LNCaP clone FGC (cell line): ENCODE data around the gene RNF14.

ENCODE experiments used
- DNase-seq: peaks from one replicate; pipeline ENCODE4 v3.0.0-alpha.2; 2011; ENCODE audit warnings: low read depth
- H3K4me3 ChIP-seq: 2 replicates; pipeline ENCODE4 v1.5.1; 2011; ENCODE audit warnings: mild to moderate bottlenecking, low read depth, low read length, control low read depth
- TF ChIP-seq, protein P1 (sequence below): IDR thresholded peaks from 2 replicates; pipeline ENCODE4 v1.5.1; 2012; ENCODE audit warnings: mild to moderate bottlenecking; ENCODE audit not compliant: control insufficient read depth, insufficient read depth; ENCODE audit errors: extremely low read depth

The RNF14 gene

DNA sequence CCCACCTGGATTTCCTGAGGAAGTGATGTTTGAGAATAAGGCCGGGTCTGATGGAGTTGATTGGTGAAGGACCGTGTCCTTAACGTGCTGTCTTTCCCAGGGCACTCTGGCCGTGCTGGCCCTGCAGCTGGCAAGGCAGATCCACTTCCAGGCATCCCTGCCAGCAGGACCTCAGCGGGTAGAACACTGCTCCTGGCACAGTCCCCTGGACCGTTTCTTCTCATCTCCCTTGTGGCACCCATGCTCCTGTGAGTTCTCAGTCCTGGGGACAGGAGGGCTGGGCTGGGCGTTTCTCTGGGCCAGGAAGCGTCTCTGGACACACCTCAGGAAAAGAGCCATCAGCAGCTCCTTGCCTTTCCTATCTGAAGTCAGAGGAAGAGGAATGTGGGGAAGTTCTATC lies 40.9 kb upstream of the RNF14 start:
- TF ChIP-seq, protein P1, sequence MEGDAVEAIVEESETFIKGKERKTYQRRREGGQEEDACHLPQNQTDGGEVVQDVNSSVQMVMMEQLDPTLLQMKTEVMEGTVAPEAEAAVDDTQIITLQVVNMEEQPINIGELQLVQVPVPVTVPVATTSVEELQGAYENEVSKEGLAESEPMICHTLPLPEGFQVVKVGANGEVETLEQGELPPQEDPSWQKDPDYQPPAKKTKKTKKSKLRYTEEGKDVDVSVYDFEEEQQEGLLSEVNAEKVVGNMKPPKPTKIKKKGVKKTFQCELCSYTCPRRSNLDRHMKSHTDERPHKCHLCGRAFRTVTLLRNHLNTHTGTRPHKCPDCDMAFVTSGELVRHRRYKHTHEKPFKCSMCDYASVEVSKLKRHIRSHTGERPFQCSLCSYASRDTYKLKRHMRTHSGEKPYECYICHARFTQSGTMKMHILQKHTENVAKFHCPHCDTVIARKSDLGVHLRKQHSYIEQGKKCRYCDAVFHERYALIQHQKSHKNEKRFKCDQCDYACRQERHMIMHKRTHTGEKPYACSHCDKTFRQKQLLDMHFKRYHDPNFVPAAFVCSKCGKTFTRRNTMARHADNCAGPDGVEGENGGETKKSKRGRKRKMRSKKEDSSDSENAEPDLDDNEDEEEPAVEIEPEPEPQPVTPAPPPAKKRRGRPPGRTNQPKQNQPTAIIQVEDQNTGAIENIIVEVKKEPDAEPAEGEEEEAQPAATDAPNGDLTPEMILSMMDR = no peak
- no peak overlapping the region for H3K4me3 ChIP-seq
- no peak for DNase-seq

DNA sequence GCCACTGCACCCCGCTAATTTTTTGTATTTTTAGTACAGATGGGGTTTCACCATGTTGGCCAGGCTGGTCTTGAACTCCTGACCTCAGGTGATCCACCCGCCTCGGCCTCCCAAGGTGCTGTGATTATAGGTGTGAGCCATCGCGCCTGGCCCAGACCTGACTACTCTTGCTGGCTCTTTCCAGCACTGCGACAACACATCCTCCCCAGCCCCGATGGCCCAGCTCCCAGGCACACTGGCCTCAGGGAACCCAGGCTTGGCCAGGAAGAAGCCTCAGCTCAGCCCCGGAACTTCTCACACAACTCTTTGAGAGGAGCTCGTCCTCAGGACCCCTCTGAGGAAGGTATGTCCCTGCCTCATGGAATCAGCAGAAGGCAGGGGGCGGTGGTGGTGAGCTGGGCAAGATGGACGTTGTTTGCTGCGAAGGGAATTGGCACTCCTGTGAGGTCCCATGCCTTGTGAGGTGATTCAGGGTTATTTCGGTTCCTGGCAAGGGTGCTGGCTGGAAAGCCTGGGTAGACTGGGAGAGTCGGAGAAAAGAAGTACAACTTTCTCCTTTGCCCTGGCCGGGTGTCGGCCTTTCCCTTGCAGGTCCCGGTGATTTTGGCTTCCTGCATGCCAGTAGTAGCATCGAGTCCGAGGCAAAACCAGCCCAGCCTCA lies 39.4 kb upstream of the RNF14 start:
- TF ChIP-seq, protein P1 = no peak
- no peak for DNase-seq
- H3K4me3 ChIP-seq = no peak overlapping the region

DNA sequence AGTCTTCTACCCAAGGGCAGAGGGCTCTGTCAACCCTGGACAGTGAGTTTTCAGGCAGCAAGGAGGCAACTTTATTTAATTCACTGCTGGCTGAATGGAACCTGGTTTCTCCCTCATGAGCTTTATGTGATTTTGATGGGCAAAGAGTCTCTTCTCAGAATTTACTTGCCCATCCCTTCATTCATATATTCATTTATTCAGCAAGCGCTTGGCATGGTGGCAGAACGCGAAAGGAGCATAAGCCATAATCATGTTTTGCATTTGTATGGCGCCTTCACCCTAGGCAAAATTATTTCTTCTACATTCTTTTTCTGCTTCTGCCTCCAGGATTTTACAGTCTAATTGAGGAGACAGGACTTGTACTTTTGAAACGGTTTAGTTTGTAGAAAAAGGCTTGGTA lies 37.2 kb upstream of the RNF14 start:
- TF ChIP-seq, protein P1 = no peak
- H3K4me3 ChIP-seq = no peak overlapping the region
- no peak for DNase-seq

DNA sequence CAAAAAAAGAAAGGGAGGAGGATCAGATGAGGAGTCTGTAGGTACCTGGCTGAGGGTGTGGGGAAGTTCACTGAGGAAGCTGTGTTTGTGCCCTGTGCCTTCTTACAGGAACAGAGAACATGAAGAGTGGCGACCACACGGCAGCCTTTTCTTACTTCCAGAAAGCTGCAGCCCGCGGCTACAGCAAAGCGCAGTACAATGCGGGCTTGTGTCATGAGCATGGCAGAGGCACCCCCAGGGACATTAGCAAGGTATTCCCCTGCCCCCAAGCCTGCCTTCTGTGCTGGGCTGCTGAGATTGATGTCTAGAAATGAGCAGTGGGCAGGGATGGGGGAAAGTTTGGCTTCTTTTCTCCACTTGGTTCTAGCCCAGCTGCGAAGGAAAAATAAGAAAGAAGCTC lies 35.8 kb upstream of the RNF14 start:
- TF ChIP-seq, protein P1 = no peak
- DNase-seq = no peak
- H3K4me3 ChIP-seq = no peak overlapping the region

DNA sequence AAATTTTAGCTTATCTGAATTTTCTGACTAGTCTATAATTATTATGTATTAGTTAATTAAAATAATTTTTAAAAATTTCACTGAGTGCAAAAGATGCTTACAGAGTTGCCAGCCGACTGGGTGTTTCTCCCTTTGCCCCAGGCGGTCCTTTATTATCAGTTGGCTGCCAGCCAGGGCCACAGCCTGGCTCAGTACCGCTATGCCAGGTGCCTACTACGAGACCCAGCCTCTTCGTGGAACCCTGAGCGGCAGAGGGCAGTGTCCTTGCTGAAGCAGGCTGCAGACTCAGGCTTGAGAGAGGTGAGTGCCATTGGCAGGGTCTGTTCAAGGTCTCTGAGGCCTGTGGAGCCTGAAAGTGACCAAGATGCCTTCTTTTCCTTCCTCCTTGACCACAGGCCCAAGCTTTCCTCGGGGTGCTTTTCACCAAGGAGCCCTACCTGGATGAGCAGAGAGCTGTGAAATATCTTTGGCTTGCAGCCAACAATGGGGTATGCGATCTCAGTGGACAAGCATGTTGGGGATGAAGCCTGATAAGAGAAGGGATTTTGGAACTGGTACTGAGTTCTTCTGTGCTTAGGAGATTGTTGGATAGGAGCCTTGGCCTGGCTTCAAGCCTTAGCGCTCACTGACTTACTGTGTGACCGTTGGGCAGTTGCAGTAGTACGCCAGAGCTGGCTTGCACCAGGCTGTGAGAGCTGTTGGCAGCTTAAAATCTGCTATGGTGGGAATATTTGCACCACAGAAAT lies 34.6 kb upstream of the RNF14 start:
- no peak for DNase-seq
- no peak overlapping the region for H3K4me3 ChIP-seq
- TF ChIP-seq, protein P1 = no peak

DNA sequence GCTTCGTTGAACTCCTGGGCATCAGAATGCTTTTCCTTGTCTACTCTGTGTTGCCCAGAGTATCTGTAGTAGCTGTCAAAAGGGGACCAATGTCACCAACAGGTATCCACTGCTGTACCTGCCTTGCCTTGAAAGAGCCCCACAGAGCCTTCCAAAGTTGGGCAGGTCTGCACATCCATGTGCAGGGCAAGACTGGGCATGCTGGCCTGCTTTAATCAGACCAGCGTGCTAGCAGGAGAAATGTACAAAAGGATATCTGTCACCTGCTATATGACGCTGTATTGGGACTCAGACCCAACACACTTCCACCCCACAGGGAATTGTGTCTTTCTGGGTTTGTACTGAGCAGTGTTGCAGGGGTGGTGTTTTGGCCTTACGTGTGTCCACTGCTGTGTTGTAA lies 33.4 kb upstream of the RNF14 start:
- DNase-seq = no peak
- H3K4me3 ChIP-seq = no peak overlapping the region
- TF ChIP-seq, protein P1 = no peak

DNA sequence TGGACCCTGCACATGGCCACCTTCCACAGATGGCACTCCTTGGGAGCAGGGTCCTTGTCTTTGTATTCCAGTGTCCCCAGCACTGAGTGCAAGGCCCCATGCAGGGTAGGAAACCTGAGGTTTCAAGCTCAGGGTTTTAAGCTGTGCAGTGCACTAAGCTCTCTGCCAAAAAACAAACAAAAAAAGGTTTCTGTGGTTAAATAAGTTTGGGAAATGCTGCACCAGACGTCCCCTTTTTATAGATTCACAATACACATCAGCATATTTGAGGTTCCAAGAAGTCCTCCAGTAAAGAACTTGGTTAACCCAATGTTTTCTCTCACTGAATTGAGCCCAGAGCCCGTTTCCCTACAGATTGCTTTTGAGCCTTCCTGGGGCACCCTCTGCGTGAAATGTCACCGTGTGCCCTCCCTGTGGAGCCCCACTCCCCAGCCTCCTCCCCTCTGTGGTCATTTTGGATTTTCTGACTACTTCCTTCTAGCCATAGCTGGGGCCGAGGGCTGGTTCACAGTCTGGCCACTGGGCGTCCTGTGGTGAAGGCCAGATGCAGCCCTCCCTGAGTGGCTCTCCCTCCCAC lies 28.1 kb upstream of the RNF14 start:
- no peak overlapping the region for H3K4me3 ChIP-seq
- TF ChIP-seq, protein P1 = no peak
- no peak for DNase-seq
